Naive thymus-derived CD8-positive, alpha-beta T cell (primary cell): ENCODE measurements around the gene MED15. TPM values are rescaled to one million over a fixed set of nuclear protein-coding genes. Genes with fewer than 3 reads are reported as not detected.

Experiments used
- ATAC-seq, 2 donors: fragments of 150-1000 bp; cut with Tn5 transposase in 1 of 2; sonication (Bioruptor Pico), chemical (Tn5 transposase) in 1 of 2; 1 replicate in 1 of 2; 2 replicates in 1 of 2; pipeline ENCODE4 v1.10.0; 2021; ENCODE audit warnings: mild to moderate bottlenecking in 2 of 2, moderate library complexity in 2 of 2
- POLR2A ChIA-PET: fragments of 350-600 bp; sonication (Branson Sonifier 250); formaldehyde crosslinking; loops from one replicate; lab custom pipeline; 2021; ENCODE audit warnings: antibody characterized with exemption; lab: Charles Lee
- DNase-seq, 10 donors: peaks; one replicate each; pipeline versions ENCODE4 v3.0.0 to v3.0.0-alpha.2; 2020 to 2022
- H3K27ac Mint-ChIP-seq, 10 donors: one replicate each; pipeline ENCODE4 v1.8.0; 2020 to 2022; ENCODE audit warnings: mild to moderate bottlenecking in 10 of 10, mixed read lengths in 10 of 10, moderate library complexity in 4 of 10, inconsistent platforms in 1 of 10
- H3K27me3 Mint-ChIP-seq, 5 donors: one replicate each; pipeline ENCODE4 v1.8.0; 2021 to 2022; ENCODE audit warnings: mixed read lengths in 5 of 5
- H3K36me3 Mint-ChIP-seq, 3 donors: one replicate each; pipeline ENCODE4 v1.8.0; 2020 to 2022; ENCODE audit warnings: mixed read lengths in 3 of 3, mild to moderate bottlenecking in 2 of 3, inconsistent platforms in 1 of 3
- H3K4me1 Mint-ChIP-seq, 4 donors: one replicate each; pipeline ENCODE4 v1.8.0; 2021 to 2022; ENCODE audit warnings: mixed read lengths in 4 of 4
- H3K4me3 Mint-ChIP-seq, 10 donors: one replicate each; pipeline ENCODE4 v1.8.0; 2020 to 2022; ENCODE audit warnings: mild to moderate bottlenecking in 10 of 10, mixed read lengths in 10 of 10, moderate library complexity in 6 of 10, inconsistent platforms in 1 of 10
- H3K9me3 Mint-ChIP-seq, 9 donors: one replicate each; pipeline ENCODE4 v1.8.0; 2020 to 2022; ENCODE audit warnings: mixed read lengths in 9 of 9, mild to moderate bottlenecking in 3 of 9, inconsistent platforms in 1 of 9, moderate library complexity in 1 of 9
- polyA plus RNA-seq, 3 donors: library from polyadenylated mRNA; unstranded; fragments of 300-500 nt; fragmentation: Illumina TruSeq; gene quantifications; one replicate each; pipeline ENCODE4 v1.2.3, GENCODE V29; 2021
- total RNA-seq, 8 experiments: library from RNA in 2 of 8; stranded (reverse) in 2 of 8; gene quantifications; one replicate each; pipeline ENCODE4 v1.2.3 and lab custom pipeline; 2021 to 2026

MED15 gene
- total and polyA plus RNA-seq, 5 experiments from 2014 or later = 25.4 to 327 (median 85.2) TPM

DNA sequence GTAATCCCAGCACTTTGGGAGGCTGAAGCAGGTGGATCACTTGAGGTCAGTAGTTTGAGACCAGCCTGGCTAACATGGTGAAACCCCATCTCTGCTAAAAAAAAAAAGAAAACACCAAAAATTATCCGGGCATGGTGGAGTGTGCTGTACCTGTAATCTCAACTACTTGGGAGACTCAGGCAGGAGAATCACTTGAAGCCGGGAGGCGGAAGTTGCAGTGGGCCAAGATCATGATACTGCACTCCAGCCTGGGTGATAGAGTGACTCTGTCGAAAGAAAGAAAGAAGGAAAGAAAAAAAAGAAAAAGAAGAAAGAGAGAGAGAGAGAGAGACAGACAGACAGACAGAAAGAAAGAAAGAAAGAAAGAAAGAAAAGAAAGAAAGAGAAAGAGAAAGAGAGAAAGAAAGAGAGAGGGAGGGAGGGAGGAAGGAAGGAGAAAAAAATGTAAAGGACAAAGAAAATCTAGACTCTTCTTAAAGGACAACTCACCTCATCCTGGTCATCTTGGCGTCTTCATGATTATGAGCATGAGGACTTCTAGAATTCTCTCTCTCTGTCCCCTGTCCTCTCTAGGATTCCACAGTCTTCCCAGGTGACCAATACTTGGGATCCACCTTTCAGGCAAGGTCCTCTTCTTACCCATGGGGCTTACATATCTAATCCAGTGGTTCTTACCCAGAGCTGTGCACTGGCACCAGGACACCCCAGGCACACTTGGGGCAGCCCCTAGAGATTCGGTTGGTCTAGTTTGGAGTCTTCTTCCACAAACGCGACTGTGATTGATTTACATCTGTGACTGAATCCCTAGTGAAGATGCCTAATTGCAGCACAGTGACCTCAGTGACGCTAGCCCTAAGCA is 120.9 kb downstream of the MED15 start:
- DNase-seq (no peak), ATAC-seq (no peak)
- H3K27ac Mint-ChIP-seq = peak overlapping the region in 2 of 10 donors; percentile 22 to 50
- peaks cover 0 to 8% (median 0%) of the 10 kb centered on the region in 5 donors for H3K27me3 Mint-ChIP-seq
- no peaks in the 10 kb centered on the region for H3K9me3 Mint-ChIP-seq
- POLR2A ChIA-PET = no interaction called here
- H3K4me3 Mint-ChIP-seq = no peak overlapping the region
- H3K36me3 Mint-ChIP-seq = no peaks in the 10 kb centered on the region
- peaks cover 0 to 8% (median 0%) of the 10 kb centered on the region in 4 donors for H3K4me1 Mint-ChIP-seq

DNA sequence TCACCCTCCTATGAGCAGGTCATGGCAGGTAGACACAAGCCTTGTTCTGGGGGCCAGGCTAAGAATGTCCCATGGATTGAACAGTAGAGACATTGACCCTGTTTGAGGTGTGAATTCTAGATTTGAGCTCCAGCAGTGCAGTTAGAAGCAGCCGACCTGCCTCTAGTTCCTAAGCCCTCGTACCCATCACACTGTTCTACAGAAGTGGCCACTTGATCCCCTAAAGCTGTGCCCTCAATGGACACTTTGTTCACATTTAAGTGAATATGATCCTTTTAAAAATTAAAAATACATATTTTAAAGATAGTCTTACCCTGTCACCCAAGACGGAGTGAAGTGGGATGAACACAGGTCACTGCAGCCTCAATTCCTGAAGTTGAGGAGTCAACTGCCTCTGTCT is 122.0 kb downstream of the MED15 start:
- POLR2A ChIA-PET = interaction anchor here (0.7 kb wide), 1 partner anchor 295 kb away, joined by 5 read pairs; no protein-coding TSS in a partner anchor
- Mint-ChIP-seq H3K27me3 (peaks cover 0 to 8% (median 0%) of the 10 kb centered on the region in 5 donors), H3K9me3 (no peaks in the 10 kb centered on the region), H3K27ac (no peak overlapping the region), H3K4me1 (peaks cover 0 to 8% (median 0%) of the 10 kb centered on the region in 4 donors), H3K36me3 (no peaks in the 10 kb centered on the region), H3K4me3 (no peak overlapping the region)
- DNase-seq (no peak), ATAC-seq (no peak)

- no peaks in the 10 kb centered on the region for H3K36me3 Mint-ChIP-seq
- DNase-seq = no peak
- H3K4me1 Mint-ChIP-seq = peaks cover 0 to 8% (median 1%) of the 10 kb centered on the region in 4 donors
- ATAC-seq = no peak
- H3K27me3 Mint-ChIP-seq = peaks cover 0 to 8% (median 0%) of the 10 kb centered on the region in 5 donors
- H3K9me3 Mint-ChIP-seq = no peaks in the 10 kb centered on the region
- H3K4me3 Mint-ChIP-seq = no peak overlapping the region
- POLR2A ChIA-PET = no interaction called here
- H3K27ac Mint-ChIP-seq = peak overlapping the region in 1 of 10 donors; percentile 33
Observed at GRCh38 chr22:20630873-20631617, 123.6 kb downstream of the MED15 start.

DNA sequence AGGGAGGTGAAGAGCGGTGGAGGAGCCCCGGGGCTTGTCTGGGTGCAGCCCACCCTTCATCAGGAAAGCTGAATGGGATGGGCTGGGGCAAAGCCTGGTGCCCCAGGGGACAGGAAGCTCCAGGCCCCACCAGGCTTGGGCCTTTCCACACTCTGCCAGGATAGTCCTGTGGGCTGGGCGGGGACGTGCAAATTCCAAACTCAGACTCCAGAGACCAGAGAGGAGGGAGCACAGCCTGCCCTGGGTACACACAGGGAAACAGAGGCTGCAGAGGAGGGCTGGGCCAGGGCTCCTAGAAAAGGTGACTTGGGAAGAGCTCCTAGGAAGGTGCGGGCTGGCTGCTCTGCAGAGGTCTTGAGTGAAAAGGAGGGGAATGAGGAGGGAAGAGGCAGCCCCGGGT is 124.7 kb downstream of the MED15 start:
- no peak for DNase-seq
- peaks cover 0 to 7% (median 1%) of the 10 kb centered on the region in 4 donors for H3K4me1 Mint-ChIP-seq
- H3K36me3 Mint-ChIP-seq = no peaks in the 10 kb centered on the region
- H3K9me3 Mint-ChIP-seq = no peaks in the 10 kb centered on the region
- no peak overlapping the region for H3K4me3 Mint-ChIP-seq
- H3K27ac Mint-ChIP-seq = peak overlapping the region in 1 of 10 donors; percentile 3
- peaks cover 0 to 8% (median 0%) of the 10 kb centered on the region in 5 donors for H3K27me3 Mint-ChIP-seq
- no peak for ATAC-seq
- POLR2A ChIA-PET = no interaction called here

DNA sequence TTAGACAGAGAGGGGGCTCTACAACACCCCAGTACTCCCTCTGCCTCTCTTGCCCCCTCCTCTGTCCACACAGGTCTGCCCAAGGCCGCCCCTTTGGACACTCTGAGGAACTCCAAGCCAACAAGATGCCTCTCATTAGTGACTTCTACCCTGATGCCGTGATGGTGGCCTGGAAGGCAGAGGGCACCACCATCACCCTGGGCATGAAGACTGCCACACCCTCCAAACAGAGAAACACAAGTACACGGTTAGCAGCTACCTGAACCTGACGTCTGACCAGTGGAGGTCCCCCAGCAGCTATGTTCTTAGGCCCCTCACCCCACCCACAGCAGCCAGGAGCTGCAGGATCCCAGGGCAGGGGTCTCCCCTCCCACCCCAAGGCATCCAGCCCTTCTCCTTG is 125.1 kb downstream of the MED15 start:
- POLR2A ChIA-PET = interaction anchor here (0.7 kb wide), 1 partner anchor 226 kb away, joined by 3 read pairs; no protein-coding TSS in a partner anchor

GRCh38 chr22:20634560-20635226 is 127.3 kb downstream of the MED15 start:
- ATAC-seq = no peak
- H3K9me3 Mint-ChIP-seq = peaks cover 0 to 1% (median 0%) of the 10 kb centered on the region in 9 donors
- peaks cover 0 to 3% (median 1%) of the 10 kb centered on the region in 4 donors for H3K4me1 Mint-ChIP-seq
- peaks cover 0 to 8% (median 2%) of the 10 kb centered on the region in 5 donors for H3K27me3 Mint-ChIP-seq
- no peak overlapping the region for H3K27ac Mint-ChIP-seq
- no peak overlapping the region for H3K4me3 Mint-ChIP-seq
- no peak for DNase-seq
- no peaks in the 10 kb centered on the region for H3K36me3 Mint-ChIP-seq
- POLR2A ChIA-PET = no interaction called here

More for the DNA sequence above, 125.1 kb downstream of the MED15 start:
- H3K9me3 Mint-ChIP-seq = no peaks in the 10 kb centered on the region
- ATAC-seq (no peak), DNase-seq (no peak)
- peaks cover 0 to 5% (median 1%) of the 10 kb centered on the region in 4 donors for H3K4me1 Mint-ChIP-seq
- no peak overlapping the region for H3K4me3 Mint-ChIP-seq
- no peaks in the 10 kb centered on the region for H3K36me3 Mint-ChIP-seq
- no peak overlapping the region for H3K27ac Mint-ChIP-seq
- H3K27me3 Mint-ChIP-seq = peaks cover 0 to 8% (median 0%) of the 10 kb centered on the region in 5 donors

- POLR2A ChIA-PET = no interaction called here
Observed at GRCh38 chr22:20635227-20635591, 127.8 kb downstream of the MED15 start.

GRCh38 chr22:20636075-20636812 is 128.8 kb downstream of the MED15 start:
- POLR2A ChIA-PET = interaction anchor here (0.6 kb wide), 1 partner anchor 57 kb away, joined by 3 read pairs; no protein-coding TSS in a partner anchor
- DNase-seq (no peak), ATAC-seq (no peak)
- Mint-ChIP-seq H3K27me3 (peaks cover 0 to 8% (median 2%) of the 10 kb centered on the region in 5 donors), H3K27ac (no peak overlapping the region), H3K4me3 (no peak overlapping the region), H3K9me3 (peaks cover 0 to 3% (median 0%) of the 10 kb centered on the region in 9 donors), H3K36me3 (no peaks in the 10 kb centered on the region), H3K4me1 (peaks cover 0 to 3% (median 1%) of the 10 kb centered on the region in 4 donors)

More at GRCh38 chr22:20635227-20635591, 127.8 kb downstream of the MED15 start:
- H3K36me3 Mint-ChIP-seq = no peaks in the 10 kb centered on the region
- H3K27ac Mint-ChIP-seq = peak overlapping the region in 1 of 10 donors; percentile 52
- H3K4me3 Mint-ChIP-seq = no peak overlapping the region
- DNase-seq (no peak), ATAC-seq (no peak)
- peaks cover 0 to 8% (median 2%) of the 10 kb centered on the region in 5 donors for H3K27me3 Mint-ChIP-seq
- peaks cover 0 to 3% (median 1%) of the 10 kb centered on the region in 4 donors for H3K4me1 Mint-ChIP-seq
- H3K9me3 Mint-ChIP-seq = peaks cover 0 to 3% (median 0%) of the 10 kb centered on the region in 9 donors

DNA sequence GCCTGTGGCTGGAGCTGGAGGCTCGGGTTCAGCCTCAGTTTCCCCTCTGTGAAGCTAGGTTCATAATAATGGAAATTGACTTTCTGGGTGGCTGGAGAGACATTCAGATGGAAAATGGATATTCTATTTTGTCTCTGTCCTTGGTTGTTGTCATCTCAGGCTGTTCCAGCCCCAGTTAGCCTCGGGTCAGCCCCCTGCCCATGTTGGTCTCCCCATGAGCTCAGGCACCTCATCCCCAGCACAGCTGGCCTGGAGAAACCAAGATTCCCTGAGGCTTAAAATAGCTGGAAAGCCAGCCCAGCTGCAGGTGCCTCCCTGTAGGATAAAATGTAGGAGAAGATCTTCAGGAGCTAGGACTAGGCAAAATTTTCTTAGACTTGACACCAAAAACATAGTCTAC is 129.5 kb downstream of the MED15 start:
- H3K36me3 Mint-ChIP-seq = no peaks in the 10 kb centered on the region
- no peak overlapping the region for H3K4me3 Mint-ChIP-seq
- H3K27ac Mint-ChIP-seq = no peak overlapping the region
- POLR2A ChIA-PET = interaction anchor here (0.6 to 0.8 kb wide), 2 partner anchors 58 to 60 kb away, joined by 3 read pairs; no protein-coding TSS in a partner anchor
- no peak for ATAC-seq
- peaks cover 0 to 3% (median 0%) of the 10 kb centered on the region in 9 donors for H3K9me3 Mint-ChIP-seq
- H3K27me3 Mint-ChIP-seq = peaks cover 0 to 4% (median 2%) of the 10 kb centered on the region in 5 donors
- H3K4me1 Mint-ChIP-seq = peaks cover 0 to 3% (median 1%) of the 10 kb centered on the region in 4 donors
- no peak for DNase-seq
